Activated CD8-positive, alpha-beta memory T cell treated with anti-CD3 and anti-CD28 coated beads for 4 hours (primary cell): ENCODE data around the gene DYNC1H1.

Experiments
- DNase-seq, 2 donors: peaks; one replicate each; pipeline ENCODE4 v3.0.0-alpha.2; 2020; ENCODE audit warnings: low read depth in 2 of 2

DYNC1H1 gene

DNA sequence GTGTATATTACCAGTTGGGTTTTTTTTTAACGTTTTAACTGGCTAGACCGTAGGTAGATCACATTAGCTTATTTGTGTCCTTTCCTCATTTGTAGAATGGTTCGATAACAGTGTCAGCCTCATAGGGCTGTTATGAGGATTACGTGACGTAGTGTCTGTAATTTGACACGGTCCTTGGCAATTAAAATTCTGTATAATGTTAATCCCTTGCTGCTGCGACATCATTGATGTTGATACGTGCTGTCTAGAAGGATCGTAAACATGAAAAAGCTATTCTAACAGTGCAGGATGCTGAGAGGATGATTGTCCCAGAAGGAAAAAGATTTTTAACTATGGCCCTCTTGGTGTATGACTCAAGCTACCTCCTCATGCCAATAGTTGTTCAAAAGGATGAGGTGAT, 71.5 kb downstream of the DYNC1H1 start:
- no peak for DNase-seq

DNA sequence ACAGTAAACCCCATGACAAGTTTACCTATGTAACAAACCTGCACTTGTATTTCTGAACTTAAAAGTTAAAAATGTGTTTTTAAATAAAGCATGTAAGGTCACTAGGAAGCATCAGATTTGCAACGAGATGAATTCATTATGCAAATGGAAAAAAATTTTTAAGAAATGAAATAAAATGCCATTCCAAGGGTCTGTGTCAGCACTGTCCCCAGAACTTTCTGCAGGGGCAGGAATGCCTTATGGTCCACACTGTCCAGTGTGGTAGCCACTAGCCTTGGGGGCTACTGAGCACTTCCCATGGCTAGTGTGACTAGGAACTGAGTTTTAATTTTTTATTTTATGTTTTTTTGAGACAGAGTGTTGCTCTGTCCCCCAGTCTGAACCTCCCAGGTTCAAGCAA, 73.3 kb downstream of the DYNC1H1 start:
- DNase-seq, result no peak

DNA sequence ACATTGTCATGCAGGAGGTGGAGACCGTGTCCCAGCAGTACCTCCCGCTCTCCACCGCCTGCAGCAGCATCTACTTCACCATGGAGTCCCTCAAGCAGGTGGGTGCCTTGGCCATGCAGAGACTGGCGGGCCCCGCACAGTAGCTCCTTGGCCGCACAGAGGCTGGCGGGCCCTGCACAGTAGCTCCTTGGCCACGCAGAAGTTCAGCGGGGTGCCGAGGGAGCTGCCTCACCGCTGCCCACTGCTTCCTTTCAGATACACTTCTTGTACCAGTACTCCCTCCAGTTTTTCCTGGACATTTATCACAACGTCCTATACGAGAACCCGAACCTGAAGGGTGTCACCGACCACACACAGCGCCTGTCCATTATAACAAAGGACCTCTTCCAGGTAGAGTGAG, 74.8 kb downstream of the DYNC1H1 start:
- DNase-seq, result no peak

DNA sequence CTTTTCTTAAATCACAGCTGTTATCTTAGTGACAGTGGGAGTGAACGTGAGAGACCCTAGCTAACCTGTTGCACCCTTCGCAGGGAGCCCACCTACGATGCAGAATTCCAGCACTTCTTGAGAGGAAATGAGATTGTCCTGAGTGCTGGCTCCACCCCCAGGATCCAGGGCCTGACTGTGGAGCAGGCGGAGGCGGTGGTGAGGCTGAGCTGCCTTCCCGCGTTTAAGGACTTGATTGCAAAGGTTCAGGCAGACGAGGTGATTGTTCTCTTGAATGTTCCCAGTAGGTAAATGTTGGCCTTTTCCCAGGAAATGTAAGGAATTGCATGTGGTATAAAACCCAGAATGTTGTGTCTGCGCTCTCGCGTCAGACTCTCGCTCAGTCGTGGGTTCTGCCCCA, 75.8 kb downstream of the DYNC1H1 start:
- no peak for DNase-seq

DNA sequence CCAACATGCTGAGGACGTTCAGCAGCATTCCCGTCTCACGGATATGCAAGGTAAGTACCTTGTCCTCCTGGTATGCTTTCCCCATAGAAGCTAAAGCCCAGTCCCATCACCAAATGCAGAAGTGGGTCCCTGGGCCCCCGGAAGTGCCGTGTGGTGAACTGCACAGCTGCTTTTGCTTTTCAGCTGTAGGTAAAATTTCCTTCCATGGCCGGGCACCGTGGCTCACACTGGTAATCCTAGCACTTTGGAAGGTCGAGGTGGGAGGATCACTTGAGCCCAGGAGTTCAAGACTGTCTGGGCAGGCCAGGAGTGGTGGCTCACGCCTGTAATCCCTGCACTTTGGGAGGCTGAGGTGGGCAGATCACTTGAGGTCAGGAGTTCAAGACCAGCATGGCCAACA, 78.3 kb downstream of the DYNC1H1 start:
- no peak for DNase-seq

DNA sequence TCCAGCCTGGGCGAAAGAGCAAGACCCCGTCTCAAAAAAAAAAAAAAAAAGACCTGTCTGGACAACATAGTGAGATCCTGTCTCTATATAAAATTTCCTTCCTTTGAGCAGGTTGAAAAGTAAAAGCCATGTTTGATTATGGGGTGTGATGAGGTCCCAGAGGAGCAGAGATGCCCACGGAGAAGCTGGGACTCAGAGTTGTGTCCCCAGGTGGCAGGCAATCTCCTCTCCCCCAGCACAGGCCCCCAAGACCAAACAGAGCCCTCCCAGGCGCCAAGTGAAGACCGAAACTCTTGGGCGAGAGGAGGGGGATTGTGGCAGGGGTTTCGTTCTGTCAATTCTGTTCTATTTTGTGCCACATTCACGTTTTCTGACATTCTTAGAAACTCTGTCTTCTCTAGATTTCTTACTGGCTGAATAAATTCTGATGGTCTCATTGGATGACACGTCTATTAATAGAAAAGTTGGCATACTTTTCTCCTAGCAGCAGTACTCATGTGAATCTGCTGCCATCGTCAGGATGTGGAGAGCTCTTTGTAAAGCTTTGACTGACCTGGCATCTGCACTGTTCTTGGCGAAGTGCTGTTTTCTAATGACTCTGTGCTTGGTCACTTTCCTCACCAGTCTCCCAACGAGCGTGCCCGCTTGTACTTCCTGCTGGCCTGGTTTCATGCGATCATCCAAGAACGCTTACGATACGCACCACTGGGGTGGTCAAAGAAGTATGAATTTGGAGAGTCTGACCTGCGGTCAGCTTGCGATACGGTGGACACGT, 79.1 kb downstream of the DYNC1H1 start:
- no peak for DNase-seq

DNA sequence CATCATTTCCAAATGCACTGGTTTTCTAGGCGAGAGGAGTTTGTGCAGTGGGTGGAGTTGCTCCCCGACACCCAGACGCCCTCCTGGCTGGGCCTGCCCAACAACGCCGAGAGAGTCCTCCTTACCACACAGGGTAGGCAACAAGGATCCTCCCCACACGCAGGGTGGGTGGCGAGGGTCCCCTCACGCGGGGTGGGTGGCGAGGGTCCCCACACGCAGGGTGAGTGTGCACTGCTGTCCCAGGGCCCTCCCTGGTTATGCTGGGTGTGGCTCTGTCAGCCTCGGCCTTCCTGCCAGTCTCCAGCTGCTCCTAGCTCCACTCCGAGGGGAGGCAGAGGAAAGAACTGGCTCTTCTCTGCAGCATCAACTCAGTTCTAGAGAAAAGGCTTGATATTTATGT, 80.2 kb downstream of the DYNC1H1 start:
- no peak for DNase-seq

DNA sequence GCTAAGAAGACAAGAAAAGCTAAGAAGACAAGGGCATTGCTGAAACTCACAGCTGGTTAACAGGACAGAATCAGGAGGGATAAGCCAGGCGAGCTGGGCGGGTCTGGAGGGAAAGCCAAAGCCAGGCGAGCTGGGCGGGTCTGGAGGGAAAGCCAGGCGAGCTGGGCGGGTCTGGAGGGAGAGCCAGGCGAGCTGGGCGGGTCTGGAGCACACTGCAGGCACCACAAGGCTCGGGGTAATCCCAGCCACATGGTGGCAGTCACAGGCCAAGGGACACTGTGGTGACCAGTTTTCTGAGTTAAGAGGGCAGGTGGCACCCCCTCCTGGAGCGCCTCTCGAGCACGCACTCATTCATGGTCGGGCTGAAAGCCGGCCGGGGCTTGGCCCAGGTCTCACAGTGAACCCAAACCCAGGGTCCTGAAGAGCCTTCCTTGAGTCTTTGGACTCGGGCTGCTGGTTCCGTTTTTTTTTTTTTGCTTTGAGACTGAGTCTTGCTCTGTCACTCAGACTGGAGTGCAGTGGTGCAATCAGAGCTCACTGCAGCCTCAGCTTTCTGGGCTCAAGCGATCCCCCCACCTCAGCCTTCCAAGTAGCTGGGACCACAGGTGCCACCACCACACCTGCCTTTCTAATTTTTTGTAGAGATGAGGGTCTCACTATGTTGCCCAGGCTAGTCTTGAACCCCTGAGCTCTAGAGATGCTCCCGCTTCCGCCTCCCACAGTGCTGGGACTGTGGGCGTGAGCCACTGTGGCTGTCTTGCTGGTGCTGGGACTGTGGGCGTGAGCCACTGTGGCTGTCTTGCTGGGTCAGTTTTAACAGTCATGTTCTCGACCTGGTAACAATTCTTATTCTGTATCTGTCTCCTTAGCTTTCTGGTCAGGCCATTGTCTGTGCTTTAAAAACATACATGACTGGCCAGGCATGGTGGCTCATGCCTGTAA, 82.2 kb downstream of the DYNC1H1 start:
- peak in 1 of 2 donors; percentile 1 for DNase-seq

DNA sequence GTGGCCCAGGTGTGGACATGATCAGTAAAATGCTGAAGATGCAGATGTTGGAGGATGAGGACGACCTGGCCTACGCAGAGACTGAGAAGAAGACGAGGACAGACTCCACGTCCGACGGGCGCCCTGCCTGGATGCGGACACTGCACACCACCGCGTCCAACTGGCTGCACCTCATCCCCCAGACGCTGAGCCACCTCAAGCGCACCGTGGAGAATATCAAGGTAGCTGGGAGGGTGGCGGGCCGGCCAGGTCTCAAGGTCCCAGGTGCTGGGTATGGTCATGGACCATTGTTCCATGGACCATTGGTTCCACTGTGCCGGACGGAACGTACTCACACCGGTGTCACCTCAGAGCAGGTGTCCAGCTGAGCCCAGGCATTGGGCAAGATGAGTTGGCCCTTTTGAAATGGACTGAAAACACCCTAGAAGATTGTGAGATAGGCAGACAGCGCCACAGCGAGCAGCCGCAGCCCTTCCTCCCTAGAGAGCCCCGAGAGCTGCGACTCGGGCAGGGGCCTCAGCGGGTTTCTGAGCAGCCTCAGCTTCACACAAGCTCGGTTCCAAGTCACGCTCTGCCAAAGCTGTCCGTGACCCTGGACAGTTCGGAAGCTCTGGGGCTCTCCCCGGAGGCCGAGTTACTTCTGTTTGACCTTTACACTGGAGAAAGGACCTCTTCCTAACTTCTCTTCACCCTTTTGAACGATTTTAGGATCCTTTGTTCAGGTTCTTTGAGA, 83.6 kb downstream of the DYNC1H1 start:
- DNase-seq, result no peak

DNA sequence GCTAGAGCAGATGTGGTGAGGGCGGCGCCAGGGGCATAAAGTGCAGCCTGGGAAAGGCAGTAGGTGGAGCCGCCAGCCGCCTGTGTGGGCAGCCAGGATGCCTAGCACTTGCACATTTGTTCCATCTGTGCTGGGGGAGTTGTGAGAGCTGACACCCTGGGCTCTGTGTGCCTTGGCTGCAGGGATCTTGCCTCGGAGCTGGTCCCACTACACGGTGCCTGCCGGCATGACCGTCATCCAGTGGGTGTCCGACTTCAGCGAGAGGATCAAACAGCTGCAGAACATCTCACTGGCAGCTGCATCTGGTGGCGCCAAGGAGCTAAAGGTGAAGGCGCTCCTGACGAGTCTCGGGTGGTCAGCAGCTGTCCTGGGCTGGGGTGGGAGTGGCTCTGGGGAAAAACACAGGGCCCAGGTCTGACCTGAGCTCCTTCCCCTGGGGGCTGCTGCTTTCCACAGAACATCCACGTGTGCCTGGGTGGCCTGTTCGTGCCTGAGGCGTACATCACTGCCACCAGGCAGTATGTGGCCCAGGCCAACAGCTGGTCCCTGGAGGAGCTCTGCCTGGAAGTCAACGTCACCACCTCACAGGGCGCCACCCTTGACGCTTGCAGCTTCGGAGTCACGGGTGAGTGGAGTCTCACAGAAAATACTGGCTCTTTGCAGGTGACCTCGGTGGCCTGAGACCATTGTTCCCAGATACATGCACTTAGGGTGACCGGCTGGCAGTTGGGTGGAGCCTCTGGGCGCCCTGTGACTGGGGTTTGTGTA, 85.1 kb downstream of the DYNC1H1 start:
- DNase-seq, result no peak

DNA sequence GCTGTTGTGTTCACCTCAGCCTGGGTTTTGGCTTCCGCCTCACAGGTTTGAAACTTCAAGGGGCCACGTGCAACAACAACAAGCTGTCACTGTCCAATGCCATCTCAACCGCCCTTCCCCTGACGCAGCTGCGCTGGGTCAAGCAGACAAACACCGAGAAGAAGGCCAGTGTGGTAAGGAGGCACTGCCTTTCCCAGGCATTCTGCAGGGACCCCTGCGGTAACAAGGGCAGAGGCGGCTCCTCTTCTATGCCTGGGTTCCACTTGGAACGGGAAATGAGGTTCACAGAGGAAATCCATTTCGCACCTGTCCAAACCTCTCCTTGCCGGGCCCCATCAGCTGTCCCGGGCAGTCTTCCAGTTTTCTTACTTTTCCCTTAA, 85.6 kb downstream of the DYNC1H1 start:
- DNase-seq, result no peak

DNA sequence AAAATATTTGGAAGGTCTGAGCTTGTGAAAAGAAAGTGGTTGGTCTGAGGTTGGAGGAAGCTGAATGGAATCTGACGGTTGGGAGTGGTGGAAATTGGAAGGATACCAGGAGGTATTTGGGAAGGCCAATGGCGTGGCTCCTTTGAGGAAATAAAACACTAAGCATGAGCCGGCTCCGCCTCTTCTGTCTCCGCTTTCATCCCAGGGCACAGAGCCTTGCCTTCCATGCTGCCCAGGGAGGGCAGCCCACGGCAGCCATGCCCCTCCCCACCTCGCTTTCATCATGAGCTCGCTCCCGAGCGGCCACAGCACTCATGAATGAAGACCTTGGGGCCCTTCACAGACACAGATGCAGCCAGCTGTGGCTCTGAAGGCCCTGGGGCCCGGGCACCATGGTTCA, 86.3 kb downstream of the DYNC1H1 start:
- no peak for DNase-seq

DNA sequence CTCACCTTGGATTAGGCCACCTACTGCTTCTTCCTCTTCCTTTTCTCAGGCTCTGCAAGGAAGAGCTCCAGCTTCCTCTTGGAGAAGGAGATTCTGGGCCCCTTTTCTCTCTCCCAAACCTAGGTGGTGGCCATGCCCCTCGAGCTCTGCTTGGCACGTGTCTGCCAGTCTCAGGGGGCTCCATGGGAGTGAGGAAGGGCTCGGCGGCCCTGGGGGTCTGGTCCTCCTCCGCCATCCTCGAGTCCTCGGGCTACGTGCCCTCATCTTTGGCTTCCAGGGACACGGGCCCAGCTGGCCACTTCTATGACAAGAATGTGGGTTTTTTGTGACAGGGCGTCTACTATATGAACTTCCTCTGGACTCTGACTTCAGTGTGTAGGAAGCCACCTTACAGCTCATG, 88.1 kb downstream of the DYNC1H1 start:
- DNase-seq, result no peak

DNA sequence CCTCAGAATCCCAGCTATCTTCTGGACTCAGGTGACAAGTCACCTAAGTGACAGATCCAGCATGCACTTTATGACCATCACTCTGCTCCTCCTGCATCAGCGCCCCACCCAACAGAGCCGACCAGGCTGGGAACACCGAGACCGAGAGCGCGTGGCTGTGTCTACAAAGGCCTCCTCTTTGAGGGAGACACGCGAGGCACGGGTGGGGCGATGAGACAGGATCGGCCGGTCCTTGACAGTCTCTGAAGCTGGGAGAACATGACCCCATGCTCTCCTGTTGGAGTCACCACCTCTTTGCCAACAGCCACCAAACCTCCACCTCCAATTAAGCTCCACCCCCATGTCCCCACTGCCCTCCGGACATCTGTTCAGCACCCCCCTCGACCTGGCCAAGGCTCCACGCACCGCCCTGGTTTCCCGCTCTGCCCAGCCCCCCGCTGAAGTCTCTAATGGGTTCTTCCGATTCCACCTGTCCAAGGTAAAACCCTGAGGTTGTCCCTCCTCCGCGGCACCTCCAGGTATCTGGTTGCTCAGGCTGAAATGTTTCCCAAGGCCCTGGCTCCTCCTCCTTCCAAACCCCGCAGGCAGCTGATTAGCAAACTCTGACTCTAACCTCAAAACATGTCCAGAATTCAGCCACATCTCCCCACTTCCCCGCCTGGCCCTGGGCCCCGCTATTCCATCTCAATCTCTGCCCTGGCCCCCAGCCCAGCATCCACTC, 91.0 kb downstream of the DYNC1H1 start:
- DNase-seq, result no peak

DNA sequence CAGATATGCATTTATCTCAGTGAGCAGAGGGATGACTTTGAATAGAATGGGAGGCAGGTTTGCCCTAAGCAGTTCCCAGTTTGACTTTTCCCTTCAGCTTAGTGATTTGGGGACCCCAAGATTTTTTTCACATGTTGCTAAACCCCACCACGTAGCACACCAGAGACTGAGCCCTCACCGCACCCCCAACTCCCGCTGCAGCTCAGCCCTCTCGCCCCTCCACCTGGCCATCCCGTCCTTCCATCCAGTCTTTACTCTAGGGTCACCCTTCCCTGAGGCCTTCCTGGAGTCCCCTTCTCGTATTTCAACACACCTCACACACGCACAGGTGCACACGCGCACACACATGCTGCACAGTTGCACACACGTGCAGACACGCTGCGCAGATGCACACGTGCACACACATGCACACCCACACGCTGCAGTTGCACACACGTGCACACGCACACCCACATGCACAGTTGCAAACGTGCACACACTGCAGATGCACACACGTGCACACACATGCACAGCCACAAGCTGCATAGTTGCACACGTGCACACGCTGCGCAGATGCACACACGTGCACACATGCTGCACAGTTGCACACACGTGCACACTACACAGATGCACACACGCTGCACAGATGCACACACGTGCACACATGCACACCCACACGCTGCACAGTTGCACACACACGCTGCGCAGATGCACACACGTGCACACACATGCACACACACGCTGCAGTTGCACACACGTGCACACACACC, 92.5 kb downstream of the DYNC1H1 start:
- no peak for DNase-seq

DNA sequence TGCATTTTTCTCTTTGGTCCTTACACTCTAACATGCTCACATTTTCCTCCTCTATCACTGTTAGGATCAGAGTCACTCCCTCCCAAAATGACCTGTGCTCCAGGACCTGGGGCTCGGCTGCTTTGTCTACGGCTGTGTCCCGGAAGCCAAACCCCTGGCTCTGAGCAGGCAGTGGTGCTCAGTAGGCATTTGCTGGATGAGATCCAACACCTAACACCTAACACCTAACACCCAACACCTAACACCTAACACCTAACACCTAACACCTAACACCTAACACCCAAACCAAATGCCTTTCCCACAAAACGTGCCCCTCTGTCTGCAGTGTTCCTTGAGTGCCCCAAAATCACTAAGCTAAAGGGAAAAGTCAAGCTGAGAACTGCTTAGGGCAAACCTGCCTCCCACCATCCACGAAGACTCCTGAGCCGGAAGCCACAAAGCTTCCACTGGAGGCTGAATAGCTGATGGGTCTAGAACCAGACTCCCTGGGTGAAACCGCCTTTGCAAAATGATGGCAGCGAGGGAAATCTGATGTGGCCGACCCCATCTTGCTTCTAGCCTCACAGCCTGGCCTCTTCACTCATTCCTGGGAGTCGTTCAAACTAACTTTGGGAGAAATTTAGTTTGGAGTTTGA, 93.2 kb downstream of the DYNC1H1 start:
- DNase-seq, result no peak

DNA sequence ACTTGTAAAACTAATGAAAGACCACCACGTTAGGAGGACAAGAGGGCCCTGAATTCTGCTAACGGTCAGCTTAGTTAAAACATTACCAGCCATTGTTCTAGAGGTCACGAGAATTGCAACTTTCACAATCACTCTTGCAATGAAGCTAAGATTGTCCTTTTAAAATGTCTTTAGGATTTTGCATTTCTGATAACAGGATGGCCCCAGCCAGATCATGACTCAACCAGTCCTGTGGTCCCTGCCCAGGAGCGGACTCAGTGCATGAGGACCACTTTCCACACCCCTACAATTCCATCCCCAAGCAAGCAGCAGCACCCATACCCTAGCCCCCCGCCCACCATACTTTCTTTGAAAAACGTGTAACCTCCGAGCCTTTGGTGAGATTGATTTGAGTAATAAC, 93.8 kb downstream of the DYNC1H1 start:
- DNase-seq, result no peak

DNA sequence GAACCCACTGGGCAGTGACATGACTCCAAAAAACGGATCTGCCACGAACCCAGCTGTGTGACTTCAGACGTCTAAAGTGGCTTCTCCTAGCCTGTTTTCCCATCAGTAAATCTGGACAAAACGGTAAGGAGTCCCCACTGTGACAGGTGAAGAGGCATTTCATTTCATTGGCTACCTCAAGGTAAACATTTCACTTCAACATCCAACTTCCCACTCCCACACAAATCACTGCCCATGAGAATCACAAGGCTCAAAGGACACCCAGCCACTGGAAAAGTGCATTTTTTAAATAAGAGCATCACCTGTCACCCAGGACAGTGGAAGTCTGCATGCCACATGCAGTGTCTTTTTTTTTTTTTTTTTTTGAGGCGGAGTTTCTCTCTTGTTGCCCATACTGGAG, 94.6 kb downstream of the DYNC1H1 start:
- no peak for DNase-seq

DNA sequence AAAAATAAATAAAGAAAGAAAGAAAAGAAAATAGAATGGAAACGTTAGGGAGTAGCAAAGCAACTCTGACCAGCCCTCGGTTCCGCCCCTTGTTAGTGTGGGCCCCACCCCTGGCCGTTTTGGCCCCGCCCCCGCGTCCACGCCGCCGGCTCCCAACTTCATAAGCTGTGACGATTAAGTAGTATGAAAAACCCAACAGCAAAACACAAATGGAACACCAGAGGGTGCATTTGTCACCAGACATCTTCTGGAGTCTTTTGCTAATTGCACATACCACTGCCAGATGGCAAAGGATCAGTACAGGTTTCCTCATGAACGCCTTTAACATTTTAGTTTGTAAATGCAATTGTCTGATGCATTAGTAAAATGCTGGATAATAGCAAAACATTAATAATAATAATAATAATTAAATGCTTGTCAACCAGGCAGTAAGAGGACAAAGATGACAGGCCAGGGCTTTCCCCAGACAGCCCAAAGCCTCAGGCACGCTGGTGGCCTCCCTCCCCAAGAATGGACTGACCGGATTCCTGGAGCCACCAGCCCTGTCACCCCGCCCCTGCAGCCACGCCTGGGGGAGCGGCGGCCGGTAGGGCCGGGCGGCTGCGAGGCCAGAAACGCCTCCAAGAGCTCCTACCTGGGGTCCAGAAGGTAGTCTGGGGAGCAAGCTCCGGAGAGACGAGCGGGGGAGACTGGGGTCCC, 98.9 kb downstream of the DYNC1H1 start:
- DNase-seq, result peak; percentile 23 to 30
